HepG2 (cell line): ENCODE results near the gene ZNF519. TPM values are rescaled to one million over a fixed set of nuclear protein-coding genes. Genes with fewer than 3 reads are reported as not detected.
A peak's percentile ranks its signal among the peaks of the same experiment; 100 is the strongest.

Source experiments
- ATAC-seq: fragments of 200-7000 bp; cut with Tn5 transposase; 3 replicates; pipeline ENCODE4 v1.9.1; 2020; ENCODE audit warnings: mild to moderate bottlenecking, moderate library complexity
- BruUV-seq: library from RNA; stranded (reverse); fragments of 400-500 nt; replicated peaks from 2 replicates; lab custom pipeline; 2021; lab: Mats Ljungman, UMichigan
- CTCF ChIA-PET: fragments of 300-600 bp; formaldehyde crosslinking; extraction: SDS; loops from one replicate; lab custom pipeline; 2021; ENCODE audit warnings: low total read pairs, inconsistent platforms, low intra/inter-chr PET ratio; lab: Yijun Ruan, JAX
- POLR2A ChIA-PET: fragments of 350-600 bp; sonication (Branson Sonifier 250); formaldehyde crosslinking; loops from one replicate; lab custom pipeline; 2020; ENCODE audit warnings: antibody characterized with exemption, inconsistent platforms; lab: Yijun Ruan, JAX
- DNase-seq: peaks from one replicate; pipeline ENCODE4 v3.0.0-alpha.2; 2015; ENCODE audit warnings: low spot score
- FAIRE-seq: peaks from 3 replicates; lab custom pipeline; 2011; peaks lifted over from hg19 to GRCh38; lab: Jason Lieb, UNC
- H2AFZ ChIP-seq: one replicate; pipeline ENCODE4 v1.6.1; 2011; ENCODE audit warnings: low read length, inconsistent platforms
- H3K27ac ChIP-seq: fragments of 300-600 bp; 3 replicates; pipeline ENCODE4 v1.8.0; 2011; ENCODE audit warnings: mixed run types, mild to moderate bottlenecking, mixed read lengths, low read length, inconsistent platforms; ENCODE audit not compliant: insufficient read depth; ENCODE audit errors: extremely low read length
- H3K27me3 ChIP-seq, 2 experiments: fragments of 200-600 bp in 1 of 2; 2 replicates in 1 of 2; 3 replicates in 1 of 2; pipeline versions ENCODE4 v1.6.0 to v1.8.0; 2011; ENCODE audit warnings: low read length in 2 of 2, mild to moderate bottlenecking in 2 of 2, moderate library complexity in 2 of 2, inconsistent platforms in 1 of 2; ENCODE audit not compliant: insufficient read depth in 2 of 2, control insufficient read depth in 1 of 2
- H3K36me3 ChIP-seq, 2 experiments: fragments of 200-600 bp in 1 of 2; replicated peaks in 1 of 2; 2 replicates in 1 of 2; 3 replicates in 1 of 2; pipeline versions ENCODE4 v1.5.1 to v1.8.0; 2011; ENCODE audit warnings: low read length in 2 of 2, inconsistent platforms in 1 of 2; ENCODE audit not compliant: insufficient read depth in 2 of 2, control insufficient read depth in 1 of 2
- H3K4me1 ChIP-seq: 2 replicates; pipeline ENCODE4 v1.5.1; 2012; ENCODE audit warnings: low read length, inconsistent platforms; ENCODE audit not compliant: insufficient read depth
- H3K4me2 ChIP-seq: 2 replicates; pipeline ENCODE4 v1.6.0; 2011; ENCODE audit warnings: low read depth, low read length, inconsistent platforms
- H3K4me3 ChIP-seq, 3 experiments: fragments of 200-600 bp in 1 of 3; sonication (generic), shearing (Covaris generic) in 1 of 3; replicated peaks in 1 of 3; 2 replicates each; pipeline ENCODE4 v1.5.1; 2011 to 2016; ENCODE audit warnings: low read length in 3 of 3, inconsistent platforms in 2 of 3, low read depth in 2 of 3, mild to moderate bottlenecking in 2 of 3, control low read depth in 1 of 3, mixed read lengths in 1 of 3; ENCODE audit not compliant: insufficient read depth in 1 of 3
- H3K79me2 ChIP-seq: one replicate; pipeline ENCODE4 v1.6.1; 2011; ENCODE audit warnings: low read length, inconsistent platforms; ENCODE audit not compliant: insufficient read depth
- H3K9ac ChIP-seq: 2 replicates; pipeline ENCODE4 v1.6.0; 2011; ENCODE audit warnings: mild to moderate bottlenecking, low read depth, low read length, inconsistent platforms; ENCODE audit not compliant: insufficient read depth
- H3K9me3 ChIP-seq: 2 replicates; pipeline ENCODE4 v1.5.1; 2012; ENCODE audit warnings: mild to moderate bottlenecking, low read length
- H4K20me1 ChIP-seq: 2 replicates; pipeline ENCODE4 v1.6.0; 2011; ENCODE audit warnings: inconsistent platforms, mild to moderate bottlenecking, low read length, moderate library complexity; ENCODE audit not compliant: insufficient read depth
- DZIP1 ChIP-seq: sonication (generic); formaldehyde crosslinking; IDR thresholded peaks from 2 replicates; pipeline ENCODE4 v1.5.0; 2020; ENCODE audit warnings: mild to moderate bottlenecking, missing genetic modification reagents
- GATAD2A ChIP-seq: IDR thresholded peaks from 2 replicates; pipeline ENCODE4 v1.6.1; 2016
- MAFF ChIP-seq: IDR thresholded peaks from 2 replicates; pipeline ENCODE4 v1.6.1; 2011; ENCODE audit warnings: low read depth, low read length, improper control_type of control experiment
- MAFK ChIP-seq, 2 experiments: IDR thresholded peaks in 1 of 2; conservative IDR thresholded peaks in 1 of 2; 2 replicates each; pipeline ENCODE4 v1.6.1; 2011; ENCODE audit warnings: improper control_type of control experiment in 2 of 2, low read length in 2 of 2
- MTA3 ChIP-seq: sonication (generic); formaldehyde crosslinking; IDR thresholded peaks from 2 replicates; pipeline ENCODE4 v1.4.0; 2020; ENCODE audit warnings: missing genetic modification reagents
- RFX3 ChIP-seq: IDR thresholded peaks from 2 replicates; pipeline ENCODE4 v1.6.1; 2016; ENCODE audit warnings: missing biosample characterization, missing genetic modification reagents
- ZFP37 ChIP-seq: sonication (generic); formaldehyde crosslinking; IDR thresholded peaks from 2 replicates; pipeline ENCODE4 v1.4.0; 2020; ENCODE audit warnings: missing genetic modification reagents, borderline replicate concordance
- ZMAT5 ChIP-seq: sonication (generic); formaldehyde crosslinking; IDR thresholded peaks from 2 replicates; pipeline ENCODE4 v1.5.0; 2020; ENCODE audit warnings: mild to moderate bottlenecking, low read depth, missing genetic modification reagents, borderline replicate concordance
- ZMYM3 ChIP-seq: sonication (generic); formaldehyde crosslinking; IDR thresholded peaks from 2 replicates; pipeline ENCODE4 v1.5.1; 2020; ENCODE audit warnings: mild to moderate bottlenecking, missing genetic modification reagents
- ZNF180 ChIP-seq: sonication (generic); formaldehyde crosslinking; IDR thresholded peaks from 2 replicates; pipeline ENCODE4 v1.4.0; 2020; ENCODE audit warnings: low read depth, missing genetic modification reagents, borderline replicate concordance
- WGBS: methylation state at CpG from one replicate; pipeline ENCODE4 v1.1.6; 2017; ENCODE audit warnings: low lambda C conversion rate; 5-methylcytosine and 5-hydroxymethylcytosine counted together
- in situ Hi-C: cut with HindIII; loops from 2 replicates; pipeline ENCODE4 v1.10.0; 2017; ENCODE audit warnings: low pct_unique_long_range_greater_than_20kb; ENCODE audit not compliant: extremely low pct_ligation_motif_present
- intact Hi-C: fragments of 100-400 bp; cut with micrococcal nuclease; formaldehyde crosslinking; loops from one replicate; pipeline ENCODE4 v1.10.0; 2022; ENCODE audit not compliant: unreplicated experiment
- polyA plus RNA-seq, 8 experiments: library from polyadenylated mRNA; depleted of rRNA in 3 of 8; stranded (reverse) in 7 of 8; unstranded in 1 of 8; fragments of >200 nt; fragmentation: Illumina TruSeq in 4 of 8; extraction: Trizol in 4 of 8; gene quantifications; 2 replicates each; pipeline versions ENCODE4 v1.2.1 to v1.2.3, GENCODE V29; 2011 to 2016; ENCODE audit warnings: low read depth in 4 of 8, missing spikeins in 1 of 8, mixed read lengths in 1 of 8; ENCODE audit not compliant: insufficient read depth in 1 of 8
- total RNA-seq, 5 experiments: library from RNA; depleted of rRNA; stranded (reverse); fragments of >200 nt; fragmentation: Illumina TruSeq; extraction: Trizol; gene quantifications; 2 replicates each; pipeline ENCODE4 v1.2.3, GENCODE V29; 2016; ENCODE audit warnings: low read depth in 1 of 5

ZNF519 gene
- total and polyA plus RNA-seq, 2 of the 13 experiments (the other 11 are each of a cell fraction or from before 2014, with no cell fraction given) = 7.3 to 11.1 TPM

GRCh38 chr18:14122097-14122496 is 10.1 kb downstream of the ZNF519 start:
- H3K79me2 ChIP-seq = peaks cover 9% of the 10 kb centered on the region

GRCh38 chr18:14120926-14121325 is 11.3 kb downstream of the ZNF519 start:
- Histone ChIP-seq H3K27me3 (no peaks in the 10 kb centered on the region), H3K27ac (no peak overlapping the region), H2AFZ (no peak overlapping the region), H3K4me3 (no peak overlapping the region), H3K4me2 (no peak overlapping the region), H3K9ac (no peak overlapping the region), H3K9me3 (no peaks in the 10 kb centered on the region), H3K79me2 (peaks cover 9% of the 10 kb centered on the region), H3K4me1 (no peaks in the 10 kb centered on the region), H3K36me3 (no peaks in the 10 kb centered on the region; a peak in 1 of 5 replicates), H4K20me1 (no peaks in the 10 kb centered on the region)
- DNase-seq (no peak), FAIRE-seq (no peak), ATAC-seq (no peak)
- TF ChIP-seq DZIP1 (CRISPR knock-in tag) (no peak), ZMYM3 (CRISPR knock-in tag) (no peak), MTA3 (no peak), RFX3 (CRISPR knock-in tag) (no peak), GATAD2A (CRISPR knock-in tag) (no peak), ZFP37 (no peak), ZMAT5 (CRISPR knock-in tag) (no peak)
- in situ Hi-C loops = no loop called here
- ChIA-PET CTCF (no interaction called here), POLR2A (no interaction called here)
- intact Hi-C loops = no loop called here
- no TSS peak for BruUV-seq

More at GRCh38 chr18:14122097-14122496, 10.1 kb downstream of the ZNF519 start:
- intact Hi-C loops = no loop called here
- Histone ChIP-seq H4K20me1 (no peaks in the 10 kb centered on the region), H3K27me3 (no peaks in the 10 kb centered on the region), H3K4me3 (no peak overlapping the region), H2AFZ (no peak overlapping the region), H3K9me3 (no peaks in the 10 kb centered on the region), H3K36me3 (no peaks in the 10 kb centered on the region; a peak in 1 of 5 replicates), H3K27ac (no peak overlapping the region), H3K4me2 (no peak overlapping the region), H3K4me1 (no peaks in the 10 kb centered on the region), H3K9ac (no peak overlapping the region)
- ChIA-PET POLR2A (no interaction called here), CTCF (no interaction called here)
- TF ChIP-seq ZNF180 (CRISPR knock-in tag) (no peak), MAFF (peak; percentile 99), MAFK (conservative IDR thresholded peaks at IDR 0.05 in 1 of 2, IDR thresholded peaks at IDR 0.05 in 1 of 2; ENCODE audit: low read length in 2 of 2) (peak; percentile 97 to 100)
- 97% methylated on average over 2 of the region's 2 CpGs for WGBS
- DNase-seq (no peak), FAIRE-seq (no peak), ATAC-seq (no peak)
- in situ Hi-C loops = no loop called here
- BruUV-seq = no TSS peak
